Measurements from ENCODE around the gene JPH3. TPM values are rescaled to one million over a fixed set of nuclear protein-coding genes. Genes with fewer than 3 reads are reported as not detected.

Gene JPH3
- total RNA-seq, 2 experiments from 2014 or later, result not detected

- H3K4me3 ChIP-seq (ENCODE audit: low read length), result no peak overlapping the region
- peaks cover 0 to 6% of the 10 kb centered on the region in 2 experiments for H3K27me3 ChIP-seq (ENCODE audit: control insufficient read depth in 1 of 2, insufficient read depth in 2 of 2, low read length in 2 of 2)
- H3K27ac ChIP-seq (ENCODE audit: low read depth in 1 of 2, low read length in 2 of 2), result no peak overlapping the region
- POLR2A ChIA-PET, result no interaction called here
- CTCF ChIA-PET, result no interaction called here
- H3K27ac Mint-ChIP-seq, result no peak overlapping the region
- no peaks in the 10 kb centered on the region for H3K36me3 ChIP-seq (ENCODE audit: insufficient read depth, low read length)
- peaks cover 0 to 6% of the 10 kb centered on the region in 2 experiments for H3K9me3 ChIP-seq (ENCODE audit: control insufficient read depth in 1 of 2, insufficient read depth in 1 of 2, low read length in 2 of 2)
- DNase-seq (no peak), ATAC-seq (ENCODE audit: poor library complexity) (no peak)
- H3K4me1 ChIP-seq (ENCODE audit: insufficient read depth, low read length), result no peaks in the 10 kb centered on the region
- peaks cover 23% of the 10 kb centered on the region for H3K27me3 Mint-ChIP-seq
- no peak overlapping the region for H3K4me3 Mint-ChIP-seq
- H3K4me1 Mint-ChIP-seq (ENCODE audit: low read depth), result no peaks in the 10 kb centered on the region
- H3K9me3 Mint-ChIP-seq, result no peaks in the 10 kb centered on the region
- H3K36me3 Mint-ChIP-seq (ENCODE audit: low read depth), result no peaks in the 10 kb centered on the region
- intact Hi-C loops (cut with DNase I, micrococcal nuclease), result no loop called here
- TF ChIP-seq CTCF (IDR thresholded peaks at IDR 0.05), result no peak
These were observed 31.1 kb upstream of the JPH3 start for GRCh38 chr16:87570938-87571867.

GRCh38 chr16:87571868-87572244 is 30.5 kb upstream of the JPH3 start:
- Histone ChIP-seq H3K4me3 (ENCODE audit: low read length) (no peak overlapping the region), H3K36me3 (ENCODE audit: insufficient read depth, low read length) (no peaks in the 10 kb centered on the region), H3K27ac (ENCODE audit: low read depth in 1 of 2, low read length in 2 of 2) (no peak overlapping the region), H3K4me1 (ENCODE audit: insufficient read depth, low read length) (no peaks in the 10 kb centered on the region), H3K9me3 (ENCODE audit: control insufficient read depth in 1 of 2, insufficient read depth in 1 of 2, low read length in 2 of 2) (peaks cover 0 to 6% of the 10 kb centered on the region in 2 experiments), H3K27me3 (ENCODE audit: control insufficient read depth in 1 of 2, insufficient read depth in 2 of 2, low read length in 2 of 2) (peaks cover 0 to 6% of the 10 kb centered on the region in 2 experiments)
- ATAC-seq (ENCODE audit: poor library complexity) (no peak), DNase-seq (no peak)
- no peak for TF ChIP-seq CTCF (IDR thresholded peaks at IDR 0.05)
- Mint-ChIP-seq H3K27ac (no peak overlapping the region), H3K4me3 (no peak overlapping the region), H3K9me3 (no peaks in the 10 kb centered on the region), H3K27me3 (peaks cover 27% of the 10 kb centered on the region), H3K4me1 (ENCODE audit: low read depth) (no peaks in the 10 kb centered on the region), H3K36me3 (ENCODE audit: low read depth) (no peaks in the 10 kb centered on the region)
- CTCF ChIA-PET, result no interaction called here
- POLR2A ChIA-PET, result no interaction called here
- intact Hi-C loops (cut with DNase I, micrococcal nuclease), result no loop called here

- no peaks in the 10 kb centered on the region for H3K36me3 Mint-ChIP-seq (ENCODE audit: low read depth)
- peaks cover 0 to 6% of the 10 kb centered on the region in 2 experiments for H3K27me3 ChIP-seq (ENCODE audit: control insufficient read depth in 1 of 2, insufficient read depth in 2 of 2, low read length in 2 of 2)
- peaks cover 28% of the 10 kb centered on the region for H3K27me3 Mint-ChIP-seq
- ChIA-PET CTCF (no interaction called here), POLR2A (no interaction called here)
- DNase-seq, result no peak
- ATAC-seq (ENCODE audit: poor library complexity), result no peak
- H3K4me1 Mint-ChIP-seq (ENCODE audit: low read depth), result no peaks in the 10 kb centered on the region
- H3K36me3 ChIP-seq (ENCODE audit: insufficient read depth, low read length), result no peaks in the 10 kb centered on the region
- no peak overlapping the region for H3K27ac ChIP-seq (ENCODE audit: low read depth in 1 of 2, low read length in 2 of 2)
- H3K9me3 Mint-ChIP-seq, result no peaks in the 10 kb centered on the region
- intact Hi-C loops (cut with DNase I, micrococcal nuclease), result no loop called here
- no peak for TF ChIP-seq CTCF (IDR thresholded peaks at IDR 0.05)
- H3K27ac Mint-ChIP-seq, result no peak overlapping the region
- H3K9me3 ChIP-seq (ENCODE audit: control insufficient read depth in 1 of 2, insufficient read depth in 1 of 2, low read length in 2 of 2), result peaks cover 0 to 6% of the 10 kb centered on the region in 2 experiments
- H3K4me1 ChIP-seq (ENCODE audit: insufficient read depth, low read length), result no peaks in the 10 kb centered on the region
- H3K4me3 ChIP-seq (ENCODE audit: low read length), result no peak overlapping the region
- H3K4me3 Mint-ChIP-seq, result no peak overlapping the region
These were observed 29.3 kb upstream of the JPH3 start for GRCh38 chr16:87572959-87573358.

Measured in CD4-positive, alpha-beta T cell (primary cell).